Endothelial cell (in vitro differentiated cells): ENCODE measurements around the gene SLIT1. TPM values are rescaled to one million over a fixed set of nuclear protein-coding genes. Genes with fewer than 3 reads are reported as not detected.

Source experiments
- DNase-seq: peaks from one replicate; pipeline ENCODE4 v3.0.0; 2021; ENCODE audit warnings: low spot score
- H3K27ac Mint-ChIP-seq: one replicate; pipeline ENCODE4 v1.8.0; 2021; ENCODE audit warnings: mixed read lengths, inconsistent platforms; ENCODE audit not compliant: unreplicated experiment
- H3K27me3 Mint-ChIP-seq: one replicate; pipeline ENCODE4 v1.8.0; 2021; ENCODE audit warnings: mild to moderate bottlenecking, moderate library complexity, mixed read lengths, inconsistent platforms; ENCODE audit not compliant: unreplicated experiment
- H3K36me3 Mint-ChIP-seq: one replicate; pipeline ENCODE4 v1.8.0; 2021; ENCODE audit warnings: mild to moderate bottlenecking, low read depth, mixed read lengths, inconsistent platforms; ENCODE audit not compliant: unreplicated experiment
- H3K4me1 Mint-ChIP-seq: one replicate; pipeline ENCODE4 v1.8.0; 2021; ENCODE audit warnings: mild to moderate bottlenecking, mixed read lengths, inconsistent platforms; ENCODE audit not compliant: unreplicated experiment
- H3K4me3 Mint-ChIP-seq: one replicate; pipeline ENCODE4 v1.8.0; 2021; ENCODE audit warnings: mild to moderate bottlenecking, mixed read lengths, inconsistent platforms; ENCODE audit not compliant: unreplicated experiment
- H3K9me3 Mint-ChIP-seq: one replicate; pipeline ENCODE4 v1.8.0; 2021; ENCODE audit warnings: mixed read lengths, inconsistent platforms; ENCODE audit not compliant: unreplicated experiment
- total RNA-seq: library from RNA; stranded (reverse); fragmentation: NEBNext Ultra II Directional; extraction: Animal tissue kit (Norgen Biotek cat#: 25700); gene quantifications from one replicate; pipeline ENCODE4 v1.2.1, GENCODE V29; 2021; ENCODE audit not compliant: unreplicated experiment
- TF ChIP-seq, protein P1 (sequence below): fragments of 200-600 bp; sonication (generic); IDR thresholded peaks from one replicate; pipeline ENCODE4 v1.5.0; 2021; ENCODE audit warnings: antibody characterized with exemption; ENCODE audit not compliant: unreplicated experiment

The SLIT1 gene
- total RNA-seq, 1 donor from 2014 or later, result 0.54 TPM

DNA sequence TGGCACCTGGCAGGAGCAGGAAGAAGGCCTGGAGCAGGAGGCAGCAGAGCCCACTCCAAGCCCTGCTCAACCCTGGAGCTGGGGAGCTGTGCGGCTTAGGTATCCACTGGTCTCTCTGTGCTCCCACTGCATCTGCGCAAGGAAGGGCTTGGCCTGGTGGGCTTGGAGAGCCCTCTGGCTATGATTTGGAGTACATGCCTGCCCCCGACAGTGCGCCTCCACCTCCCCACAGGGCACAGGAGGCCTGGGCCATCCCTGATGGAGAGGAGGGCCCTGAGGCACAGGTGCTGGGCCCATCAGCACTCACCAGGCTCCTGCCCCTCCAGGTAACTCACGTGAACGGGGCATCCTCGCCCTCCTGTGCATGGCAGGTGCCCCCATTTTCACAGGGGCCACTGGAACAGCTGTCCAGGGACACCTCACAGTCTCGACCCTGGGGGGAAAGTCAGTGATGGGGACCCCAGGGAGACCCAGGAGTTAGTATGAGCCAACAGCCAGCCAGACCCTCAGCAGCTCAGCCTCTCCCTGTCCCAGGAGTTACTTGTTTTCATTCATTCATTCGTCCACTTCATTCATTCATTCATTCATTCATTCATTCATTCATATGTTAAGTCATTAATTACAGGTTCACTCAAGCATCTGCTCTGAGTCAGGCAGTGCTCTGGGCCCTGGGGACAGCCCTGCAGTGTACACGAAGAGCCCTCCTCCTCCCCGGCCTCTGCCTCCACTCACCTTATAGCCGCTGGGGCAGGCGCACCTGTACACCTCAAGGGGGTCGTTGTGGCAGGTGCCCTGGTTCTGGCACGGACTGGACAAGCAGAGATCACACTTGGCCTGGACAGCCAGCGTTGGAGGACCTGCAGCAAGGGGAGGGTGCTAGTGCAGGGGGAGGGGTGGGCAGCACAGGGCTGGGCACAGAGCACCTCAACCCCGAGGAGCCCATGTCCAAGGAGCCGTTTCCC is 167.2 kb downstream of the SLIT1 start:
- no peaks in the 10 kb centered on the region for H3K9me3 Mint-ChIP-seq
- H3K4me3 Mint-ChIP-seq, result no peak overlapping the region
- DNase-seq, result no peak
- peaks cover 7% of the 10 kb centered on the region for H3K4me1 Mint-ChIP-seq
- peaks cover 7% of the 10 kb centered on the region for H3K27me3 Mint-ChIP-seq
- H3K36me3 Mint-ChIP-seq, result no peaks in the 10 kb centered on the region
- TF ChIP-seq, protein P1, sequence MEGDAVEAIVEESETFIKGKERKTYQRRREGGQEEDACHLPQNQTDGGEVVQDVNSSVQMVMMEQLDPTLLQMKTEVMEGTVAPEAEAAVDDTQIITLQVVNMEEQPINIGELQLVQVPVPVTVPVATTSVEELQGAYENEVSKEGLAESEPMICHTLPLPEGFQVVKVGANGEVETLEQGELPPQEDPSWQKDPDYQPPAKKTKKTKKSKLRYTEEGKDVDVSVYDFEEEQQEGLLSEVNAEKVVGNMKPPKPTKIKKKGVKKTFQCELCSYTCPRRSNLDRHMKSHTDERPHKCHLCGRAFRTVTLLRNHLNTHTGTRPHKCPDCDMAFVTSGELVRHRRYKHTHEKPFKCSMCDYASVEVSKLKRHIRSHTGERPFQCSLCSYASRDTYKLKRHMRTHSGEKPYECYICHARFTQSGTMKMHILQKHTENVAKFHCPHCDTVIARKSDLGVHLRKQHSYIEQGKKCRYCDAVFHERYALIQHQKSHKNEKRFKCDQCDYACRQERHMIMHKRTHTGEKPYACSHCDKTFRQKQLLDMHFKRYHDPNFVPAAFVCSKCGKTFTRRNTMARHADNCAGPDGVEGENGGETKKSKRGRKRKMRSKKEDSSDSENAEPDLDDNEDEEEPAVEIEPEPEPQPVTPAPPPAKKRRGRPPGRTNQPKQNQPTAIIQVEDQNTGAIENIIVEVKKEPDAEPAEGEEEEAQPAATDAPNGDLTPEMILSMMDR, result no peak
- H3K27ac Mint-ChIP-seq, result no peak overlapping the region

DNA sequence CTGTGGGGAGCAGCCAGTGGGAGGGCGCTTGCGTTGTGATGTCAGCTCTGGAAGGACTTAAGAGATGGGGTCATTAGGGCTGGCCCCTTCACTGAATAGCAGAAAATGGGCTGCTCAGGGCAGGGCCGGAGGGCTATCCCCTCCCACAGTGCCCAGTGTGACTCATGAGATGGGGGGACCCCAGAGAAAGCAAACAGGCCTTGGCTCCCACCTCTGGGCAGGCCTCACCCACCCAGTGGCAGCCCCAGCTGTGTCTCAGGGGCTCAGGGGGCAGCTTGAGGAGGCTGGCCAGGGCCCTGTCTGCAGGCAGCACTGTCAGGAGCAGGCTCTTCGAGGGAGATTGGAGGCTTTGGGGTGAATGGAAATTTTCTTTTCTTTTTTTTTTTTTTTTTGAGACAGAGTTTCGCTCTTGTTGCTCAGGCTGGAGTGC is 168.3 kb downstream of the SLIT1 start:
- no peak overlapping the region for H3K4me3 Mint-ChIP-seq
- H3K4me1 Mint-ChIP-seq, result peaks cover 7% of the 10 kb centered on the region
- peaks cover 7% of the 10 kb centered on the region for H3K27me3 Mint-ChIP-seq
- no peak for DNase-seq
- H3K27ac Mint-ChIP-seq, result no peak overlapping the region
- H3K36me3 Mint-ChIP-seq, result no peaks in the 10 kb centered on the region
- H3K9me3 Mint-ChIP-seq, result no peaks in the 10 kb centered on the region
- TF ChIP-seq, protein P1, result no peak

DNA sequence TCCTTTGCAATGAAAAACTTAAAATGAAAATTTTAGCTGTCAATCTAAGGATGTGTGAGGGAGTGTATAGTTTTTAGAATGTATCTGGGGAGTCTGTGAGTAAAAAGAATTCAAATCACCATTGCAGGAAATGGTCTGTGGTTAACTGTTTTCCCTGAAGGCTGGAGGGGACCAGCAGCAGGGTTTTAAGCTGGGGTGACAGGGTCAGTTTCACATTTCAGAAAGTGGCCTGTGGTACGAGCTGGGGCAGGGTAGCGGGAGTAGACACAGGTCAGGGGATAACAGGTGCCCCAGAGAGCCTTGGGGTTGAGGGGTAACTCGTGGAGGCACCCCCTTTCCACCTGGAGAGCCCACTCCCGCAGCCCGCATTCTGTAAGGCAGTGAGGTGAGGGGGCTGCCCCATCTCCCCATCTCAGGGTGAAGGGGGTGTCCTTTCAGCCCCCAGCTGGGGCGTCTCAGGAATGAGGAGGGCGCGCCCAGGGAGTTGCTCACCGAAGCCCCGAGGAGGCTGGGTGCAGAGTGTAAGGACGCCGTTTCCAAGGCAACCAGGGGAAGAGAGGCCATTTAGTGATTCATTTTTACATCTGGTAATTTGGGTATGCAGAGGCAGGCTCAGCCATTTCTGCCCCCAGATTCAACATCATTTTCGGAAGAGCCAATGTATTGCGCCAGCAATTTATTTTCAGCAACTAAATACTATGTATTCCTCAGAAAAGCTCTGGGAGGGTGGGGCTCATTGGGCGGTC is 168.9 kb downstream of the SLIT1 start:
- DNase-seq, result no peak
- Mint-ChIP-seq H3K4me1 (peaks cover 7% of the 10 kb centered on the region), H3K9me3 (no peaks in the 10 kb centered on the region), H3K27ac (peak overlapping the region; percentile 64), H3K27me3 (peaks cover 5% of the 10 kb centered on the region), H3K4me3 (no peak overlapping the region), H3K36me3 (peaks cover under 1% of the 10 kb centered on the region)
- TF ChIP-seq, protein P1, result no peak

DNA sequence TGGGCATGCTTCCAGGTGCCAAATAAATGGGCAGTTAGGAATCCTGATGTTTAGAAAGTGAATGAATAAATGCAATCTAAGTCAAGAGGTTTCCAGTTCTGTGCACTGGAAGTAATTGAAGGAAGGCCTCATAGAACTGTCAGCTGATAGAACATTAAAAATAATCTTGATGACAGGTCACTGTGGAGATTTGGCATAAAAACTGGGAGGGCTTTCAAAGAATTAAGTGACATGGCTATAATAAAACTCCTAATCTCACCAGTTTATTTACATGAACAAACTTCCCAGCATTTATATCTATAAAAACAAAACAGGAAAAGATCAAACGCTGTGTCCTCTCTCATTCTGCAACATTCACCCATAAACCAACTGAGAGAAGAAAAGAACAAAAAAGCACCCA is 170.5 kb downstream of the SLIT1 start:
- Mint-ChIP-seq H3K27me3 (peaks cover 10% of the 10 kb centered on the region), H3K4me3 (no peak overlapping the region), H3K27ac (peak overlapping the region; percentile 77), H3K36me3 (peaks cover 4% of the 10 kb centered on the region), H3K4me1 (peaks cover 7% of the 10 kb centered on the region), H3K9me3 (no peaks in the 10 kb centered on the region)
- TF ChIP-seq, protein P1, result no peak
- no peak for DNase-seq

DNA sequence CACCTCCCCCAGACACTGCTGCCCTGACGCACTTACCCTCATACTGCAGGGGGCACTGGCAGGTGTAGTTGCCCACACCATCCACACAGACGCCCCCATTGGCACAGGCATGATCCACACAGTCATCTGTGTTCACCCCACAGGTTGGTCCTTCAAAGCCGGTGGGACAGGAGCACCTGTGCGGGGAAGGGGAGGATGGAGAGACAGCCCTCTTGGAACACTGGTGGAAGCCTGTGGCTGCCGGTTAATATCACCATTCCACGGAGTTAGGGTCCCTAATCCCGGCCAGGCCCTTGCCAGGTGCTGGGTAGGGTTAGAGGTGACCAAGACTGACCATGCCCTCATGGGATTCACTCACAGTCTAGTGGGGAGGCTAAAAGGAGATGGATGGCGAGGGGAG is 171.8 kb downstream of the SLIT1 start:
- peaks cover 10% of the 10 kb centered on the region for H3K27me3 Mint-ChIP-seq
- DNase-seq, result no peak
- H3K4me3 Mint-ChIP-seq, result no peak overlapping the region
- H3K9me3 Mint-ChIP-seq, result no peaks in the 10 kb centered on the region
- H3K36me3 Mint-ChIP-seq, result peaks cover 4% of the 10 kb centered on the region
- peaks cover 7% of the 10 kb centered on the region for H3K4me1 Mint-ChIP-seq
- H3K27ac Mint-ChIP-seq, result no peak overlapping the region
- TF ChIP-seq, protein P1, result no peak
